Activated CD4-positive, alpha-beta memory T cell treated with anti-CD3 and anti-CD28 coated beads for 36 hours (primary cell): ENCODE data around the gene RAP2A. TPM values are rescaled to one million over a fixed set of nuclear protein-coding genes. Genes with fewer than 3 reads are reported as not detected.

Experiments
- CTCF ChIA-PET: fragments of 350-600 bp; sonication (Branson Sonifier 250); formaldehyde crosslinking; loops from one replicate; lab custom pipeline; 2021; ENCODE audit warnings: antibody characterized with exemption, inconsistent platforms; lab: Charles Lee
- POLR2A ChIA-PET: fragments of 350-600 bp; sonication (Branson Sonifier 250); formaldehyde crosslinking; loops from one replicate; lab custom pipeline; 2021; ENCODE audit warnings: antibody characterized with exemption; lab: Charles Lee
- DNase-seq: peaks from one replicate; pipeline ENCODE4 v3.0.0-alpha.2; 2020
- H3K27ac Mint-ChIP-seq: one replicate; pipeline ENCODE4 v1.8.0; 2021; ENCODE audit warnings: mixed read lengths
- H3K27me3 Mint-ChIP-seq: one replicate; pipeline ENCODE4 v1.8.0; 2021; ENCODE audit warnings: mixed read lengths
- H3K36me3 Mint-ChIP-seq: one replicate; pipeline ENCODE4 v1.8.0; 2021; ENCODE audit warnings: mixed read lengths
- H3K4me1 Mint-ChIP-seq: one replicate; pipeline ENCODE4 v1.8.0; 2021; ENCODE audit warnings: low read depth, mixed read lengths
- H3K4me3 Mint-ChIP-seq: one replicate; pipeline ENCODE4 v1.8.0; 2021; ENCODE audit warnings: mild to moderate bottlenecking, mixed read lengths
- H3K9me3 Mint-ChIP-seq: one replicate; pipeline ENCODE4 v1.8.0; 2021; ENCODE audit warnings: mixed read lengths
- intact Hi-C: fragments of 100-400 bp; cut with micrococcal nuclease; formaldehyde crosslinking; loops from one replicate; pipeline ENCODE4 v1.15.1; 2023
- total RNA-seq, 2 experiments: library from RNA; stranded (reverse); gene quantifications; one replicate each; pipeline ENCODE4 v1.2.3, GENCODE V29; 2021

The RAP2A gene
- total RNA-seq, 2 experiments from 2014 or later, result 13.7 to 15.4 TPM

- DNase-seq, result no peak
- Mint-ChIP-seq H3K9me3 (no peaks in the 10 kb centered on the region), H3K4me3 (no peak overlapping the region), H3K4me1 (no peaks in the 10 kb centered on the region), H3K27me3 (peaks cover 17% of the 10 kb centered on the region), H3K36me3 (no peaks in the 10 kb centered on the region), H3K27ac (no peak overlapping the region)
- intact Hi-C loops, result no loop called here
- POLR2A ChIA-PET, result no interaction called here
- CTCF ChIA-PET, result no interaction called here
Measured at GRCh38 chr13:97502706-97503105, 68.7 kb downstream of the RAP2A start.

- Mint-ChIP-seq H3K9me3 (no peaks in the 10 kb centered on the region), H3K4me3 (no peak overlapping the region), H3K36me3 (no peaks in the 10 kb centered on the region), H3K27ac (no peak overlapping the region), H3K4me1 (no peaks in the 10 kb centered on the region), H3K27me3 (peaks cover 11% of the 10 kb centered on the region)
- intact Hi-C loops, result no loop called here
- CTCF ChIA-PET, result no interaction called here
- DNase-seq, result no peak
- POLR2A ChIA-PET, result no interaction called here
Measured at GRCh38 chr13:97505017-97505416, 71.0 kb downstream of the RAP2A start.

GRCh38 chr13:97506511-97506910, 72.5 kb downstream of the RAP2A start:
- intact Hi-C loops, result no loop called here
- no peak for DNase-seq
- CTCF ChIA-PET, result no interaction called here
- H3K27me3 Mint-ChIP-seq, result peaks cover 12% of the 10 kb centered on the region
- no peak overlapping the region for H3K4me3 Mint-ChIP-seq
- H3K36me3 Mint-ChIP-seq, result no peaks in the 10 kb centered on the region
- peaks cover 2% of the 10 kb centered on the region for H3K9me3 Mint-ChIP-seq
- H3K27ac Mint-ChIP-seq, result no peak overlapping the region
- H3K4me1 Mint-ChIP-seq, result no peaks in the 10 kb centered on the region
- POLR2A ChIA-PET, result no interaction called here

GRCh38 chr13:97512732-97513131, 78.8 kb downstream of the RAP2A start:
- POLR2A ChIA-PET, result no interaction called here
- no peak overlapping the region for H3K4me3 Mint-ChIP-seq
- no peaks in the 10 kb centered on the region for H3K4me1 Mint-ChIP-seq
- H3K27ac Mint-ChIP-seq, result no peak overlapping the region
- peaks cover 15% of the 10 kb centered on the region for H3K27me3 Mint-ChIP-seq
- CTCF ChIA-PET, result no interaction called here
- no peak for DNase-seq
- peaks cover 6% of the 10 kb centered on the region for H3K9me3 Mint-ChIP-seq
- no peaks in the 10 kb centered on the region for H3K36me3 Mint-ChIP-seq
- intact Hi-C loops, result no loop called here

- ChIA-PET POLR2A (no interaction called here), CTCF (no interaction called here)
- DNase-seq, result no peak
- Mint-ChIP-seq H3K27ac (no peak overlapping the region), H3K9me3 (peaks cover 7% of the 10 kb centered on the region), H3K27me3 (peaks cover 15% of the 10 kb centered on the region), H3K4me3 (no peak overlapping the region), H3K36me3 (no peaks in the 10 kb centered on the region), H3K4me1 (no peaks in the 10 kb centered on the region)
- intact Hi-C loops, result no loop called here
Measured at GRCh38 chr13:97515643-97516042, 81.7 kb downstream of the RAP2A start.

- POLR2A ChIA-PET, result no interaction called here
- no peak overlapping the region for H3K4me3 Mint-ChIP-seq
- intact Hi-C loops, result no loop called here
Measured at GRCh38 chr13:97517967-97518366, 84.0 kb downstream of the RAP2A start.

More at GRCh38 chr13:97517967-97518366, 84.0 kb downstream of the RAP2A start:
- Mint-ChIP-seq H3K27me3 (peaks cover 11% of the 10 kb centered on the region), H3K27ac (no peak overlapping the region), H3K36me3 (no peaks in the 10 kb centered on the region), H3K4me1 (no peaks in the 10 kb centered on the region), H3K9me3 (peaks cover 3% of the 10 kb centered on the region)
- DNase-seq, result no peak
- CTCF ChIA-PET, result no interaction called here

Other genes with a start within 250 kb of the RAP2A start
- 10 to 100 TPM; 23.4 to 24.6 TPM for gene MBNL2, start 211.8 kb upstream of the RAP2A start, total RNA-seq